IMR-90 (cell line): ENCODE results near the gene GUCD1. TPM values are rescaled to one million over a fixed set of nuclear protein-coding genes. Genes with fewer than 3 reads are reported as not detected.

Experiments
- ATAC-seq: fragments of 200-7000 bp; cut with Tn5 transposase; 2 replicates; pipeline ENCODE4 v1.9.1; 2020; ENCODE audit warnings: low read depth, mild to moderate bottlenecking, moderate library complexity
- BruUV-seq: library from RNA; stranded (reverse); fragments of 400-500 nt; replicated peaks from 2 replicates; lab custom pipeline; 2021; lab: Mats Ljungman, UMichigan
- CTCF ChIA-PET: fragments of 300-600 bp; formaldehyde crosslinking; extraction: SDS; loops from one replicate; lab custom pipeline; 2021; ENCODE audit warnings: antibody characterized with exemption; lab: Yijun Ruan, JAX
- POLR2A ChIA-PET: fragments of 300-600 bp; sonication (Branson Sonifier 250); formaldehyde crosslinking; loops from one replicate; lab custom pipeline; 2022; ENCODE audit warnings: antibody characterized with exemption; ENCODE audit not compliant: unreplicated experiment; lab: Charles Lee
- DNase-seq: peaks from one replicate; pipeline ENCODE4 v3.0.0; 2013
- H2AFZ ChIP-seq: replicated peaks from 2 replicates; pipeline ENCODE3; 2013; ENCODE audit warnings: low read length, mild to moderate bottlenecking; ENCODE audit not compliant: poor library complexity
- H2AK5ac ChIP-seq: 2 replicates; pipeline ENCODE4 v1.6.1; 2013; ENCODE audit warnings: low read depth, low read length, inconsistent platforms
- H2AK9ac ChIP-seq: replicated peaks from 2 replicates; pipeline ENCODE3; 2013; ENCODE audit warnings: mild to moderate bottlenecking, low read depth, low read length, moderate library complexity; ENCODE audit not compliant: poor library complexity
- H2BK120ac ChIP-seq: 2 replicates; pipeline ENCODE4 v1.6.1; 2013; ENCODE audit warnings: low read depth, low read length, inconsistent platforms
- H2BK15ac ChIP-seq: 3 replicates; pipeline ENCODE4 v1.6.1; 2013; ENCODE audit warnings: low read depth, low read length, inconsistent platforms
- H2BK20ac ChIP-seq: 2 replicates; pipeline ENCODE4 v1.6.1; 2013; ENCODE audit warnings: low read depth, mild to moderate bottlenecking, inconsistent platforms, low read length, moderate library complexity
- H2BK5ac ChIP-seq: 2 replicates; pipeline ENCODE4 v1.6.1; 2013; ENCODE audit warnings: mild to moderate bottlenecking, low read depth, low read length, inconsistent platforms; ENCODE audit not compliant: poor library complexity, severe bottlenecking
- H3K14ac ChIP-seq: replicated peaks from 2 replicates; pipeline ENCODE4 v1.6.1; 2013; ENCODE audit warnings: low read depth, low read length, inconsistent platforms
- H3K18ac ChIP-seq: 2 replicates; pipeline ENCODE4 v1.6.1; 2013; ENCODE audit warnings: low read depth, low read length, control low read depth
- H3K23ac ChIP-seq: 2 replicates; pipeline ENCODE4 v1.6.1; 2013; ENCODE audit warnings: low read depth, low read length, inconsistent platforms
- H3K27ac ChIP-seq: 2 replicates; pipeline ENCODE4 v1.5.1; 2013; ENCODE audit warnings: mild to moderate bottlenecking, control low read depth, low read length; ENCODE audit not compliant: insufficient read depth
- H3K27me3 ChIP-seq: 2 replicates; pipeline ENCODE4 v1.6.1; 2013; ENCODE audit warnings: low read length; ENCODE audit not compliant: control insufficient read depth, insufficient read depth
- H3K36me3 ChIP-seq: 2 replicates; pipeline ENCODE4 v1.6.1; 2013; ENCODE audit warnings: low read length, mixed read lengths; ENCODE audit not compliant: control insufficient read depth, insufficient read depth
- H3K4ac ChIP-seq: 2 replicates; pipeline ENCODE4 v1.6.1; 2013; ENCODE audit warnings: low read depth, low read length, inconsistent platforms
- H3K4me1 ChIP-seq: 2 replicates; pipeline ENCODE4 v1.6.1; 2013; ENCODE audit warnings: low read length, mixed read lengths; ENCODE audit not compliant: control insufficient read depth, insufficient read depth
- H3K4me2 ChIP-seq: 2 replicates; pipeline ENCODE4 v1.6.1; 2013; ENCODE audit warnings: low read depth, mild to moderate bottlenecking, control low read depth, low read length, moderate library complexity
- H3K4me3 ChIP-seq: 2 replicates; pipeline ENCODE4 v1.5.1; 2013; ENCODE audit warnings: low read depth, mild to moderate bottlenecking, control low read depth, low read length, moderate library complexity; ENCODE audit not compliant: insufficient read depth
- H3K56ac ChIP-seq: 2 replicates; pipeline ENCODE4 v1.6.1; 2013; ENCODE audit warnings: low read length, inconsistent platforms; ENCODE audit not compliant: insufficient read depth; ENCODE audit errors: extremely low read depth
- H3K79me1 ChIP-seq, 2 experiments: 2 replicates each; pipeline ENCODE4 v1.6.1; 2013; ENCODE audit warnings: low read length in 2 of 2, inconsistent platforms in 1 of 2, low read depth in 1 of 2
- H3K9ac ChIP-seq: 2 replicates; pipeline ENCODE4 v1.6.1; 2013; ENCODE audit warnings: low read depth, low read length, control low read depth
- H3K9me1 ChIP-seq: 2 replicates; pipeline ENCODE4 v1.6.1; 2013; ENCODE audit warnings: low read length, inconsistent platforms; ENCODE audit not compliant: insufficient read depth
- H3K9me3 ChIP-seq: 2 replicates; pipeline ENCODE4 v1.6.1; 2013; ENCODE audit warnings: low read length; ENCODE audit not compliant: control insufficient read depth, insufficient read depth
- H4K20me1 ChIP-seq: 2 replicates; pipeline ENCODE4 v1.6.1; 2013; ENCODE audit warnings: low read length, inconsistent platforms; ENCODE audit not compliant: insufficient read depth
- H4K5ac ChIP-seq: 2 replicates; pipeline ENCODE4 v1.6.1; 2013; ENCODE audit warnings: mild to moderate bottlenecking, low read depth, low read length, control low read depth
- H4K8ac ChIP-seq, 2 experiments: 2 replicates each; pipeline ENCODE4 v1.6.1; 2013; ENCODE audit warnings: low read depth in 2 of 2, low read length in 2 of 2, control low read depth in 1 of 2, inconsistent platforms in 1 of 2
- H4K91ac ChIP-seq: 2 replicates; pipeline ENCODE4 v1.6.1; 2013; ENCODE audit warnings: low read depth, low read length, inconsistent platforms; ENCODE audit not compliant: insufficient read depth
- BHLHE40 ChIP-seq: fragments of 150-350 bp; IDR thresholded peaks from 2 replicates; pipeline ENCODE4 v1.6.1; 2016; ENCODE audit warnings: mild to moderate bottlenecking, low read depth, low read length
- CEBPB ChIP-seq: IDR thresholded peaks from 2 replicates; pipeline ENCODE4 v1.6.1; 2012; ENCODE audit warnings: low read depth, low read length, improper control_type of control experiment
- CHD1 ChIP-seq: IDR thresholded peaks from 2 replicates; pipeline ENCODE4 v1.6.1; 2012; ENCODE audit warnings: low read depth, low read length, improper control_type of control experiment
- CTCF ChIP-seq: conservative IDR thresholded peaks from 2 replicates; pipeline ENCODE4 v1.5.1; 2012; ENCODE audit warnings: mild to moderate bottlenecking, low read depth, low read length, improper control_type of control experiment
- ELK1 ChIP-seq: fragments of 150-350 bp; IDR thresholded peaks from 2 replicates; pipeline ENCODE4 v1.6.1; 2016; ENCODE audit warnings: low read depth, mild to moderate bottlenecking, low read length, moderate library complexity, borderline replicate concordance
- FOS ChIP-seq: fragments of 150-350 bp; IDR thresholded peaks from 2 replicates; pipeline ENCODE4 v1.6.1; 2016; ENCODE audit warnings: low read depth, low read length
- MAFK ChIP-seq: IDR thresholded peaks from 2 replicates; pipeline ENCODE4 v1.6.1; 2012; ENCODE audit warnings: low read depth, low read length, improper control_type of control experiment
- MAZ ChIP-seq: IDR thresholded peaks from 2 replicates; pipeline ENCODE4 v1.6.1; 2012; ENCODE audit warnings: low read depth, mild to moderate bottlenecking, low read length, improper control_type of control experiment, moderate library complexity, borderline replicate concordance
- MXI1 ChIP-seq: IDR thresholded peaks from 2 replicates; pipeline ENCODE4 v1.6.1; 2012; ENCODE audit warnings: low read depth, mild to moderate bottlenecking, low read length, moderate library complexity, borderline replicate concordance
- NFE2L2 ChIP-seq: fragments of 150-350 bp; IDR thresholded peaks from 2 replicates; pipeline ENCODE4 v1.6.1; 2016; ENCODE audit warnings: low read depth, mild to moderate bottlenecking, low read length
- POLR2A ChIP-seq: IDR thresholded peaks from 2 replicates; pipeline ENCODE4 v1.6.1; 2012; ENCODE audit warnings: mild to moderate bottlenecking, low read depth, low read length
- RAD21 ChIP-seq: IDR thresholded peaks from 2 replicates; pipeline ENCODE4 v1.6.1; 2012; ENCODE audit warnings: low read length, improper control_type of control experiment
- RCOR1 ChIP-seq: IDR thresholded peaks from 2 replicates; pipeline ENCODE4 v1.6.1; 2012; ENCODE audit warnings: mild to moderate bottlenecking, low read length, improper control_type of control experiment; ENCODE audit not compliant: insufficient replicate concordance
- RFX5 ChIP-seq: IDR thresholded peaks from 2 replicates; pipeline ENCODE4 v1.8.0; 2012; ENCODE audit warnings: low read depth, mild to moderate bottlenecking, low read length, moderate library complexity
- SMC3 ChIP-seq: fragments of 150-350 bp; IDR thresholded peaks from 2 replicates; pipeline ENCODE4 v1.6.1; 2016; ENCODE audit warnings: low read depth, mild to moderate bottlenecking, antibody characterized with exemption, low read length, moderate library complexity
- USF2 ChIP-seq: fragments of 150-350 bp; IDR thresholded peaks from 2 replicates; pipeline ENCODE4 v1.6.1; 2017; ENCODE audit warnings: mild to moderate bottlenecking, antibody characterized with exemption, low read length, low read depth
- WGBS, 2 experiments: methylation state at CpG; one replicate each; pipeline versions ENCODE4 v1.1.5 to v1.1.7; 2013; ENCODE audit warnings: missing lambda C conversion rate in 2 of 2; ENCODE audit not compliant: insufficient read length in 1 of 2; ENCODE audit errors: extremely low coverage in 2 of 2; 5-methylcytosine and 5-hydroxymethylcytosine counted together
- dilution Hi-C: fragments of 300-500 bp; cut with HindIII; formaldehyde crosslinking; loops from one replicate; pipeline ENCODE4 v1.14.3; 2018; ENCODE audit warnings: low sequenced_read_pairs; ENCODE audit not compliant: unreplicated experiment
- in situ Hi-C: fragments of 300-500 bp; cut with MboI; formaldehyde crosslinking; loops from 3 replicates; pipeline ENCODE4 v1.14.3; 2019; ENCODE audit warnings: low sequenced_read_pairs, inconsistent platforms, mixed read lengths
- intact Hi-C: fragments of 100-400 bp; cut with micrococcal nuclease; formaldehyde crosslinking; loops from 2 replicates; pipeline ENCODE4 v1.10.0; 2022
- polyA plus RNA-seq, 3 experiments: library from polyadenylated mRNA; depleted of rRNA; stranded (reverse); fragments of >200 nt; gene quantifications; 2 replicates each; pipeline ENCODE4 v1.2.3, GENCODE V29; 2012; ENCODE audit warnings: low replicate concordance in 1 of 3
- total RNA-seq: library from RNA; depleted of rRNA; stranded (reverse); fragments of >200 nt; gene quantifications from 2 replicates; pipeline ENCODE4 v1.2.3, GENCODE V29; 2012

Gene GUCD1
- total and polyA plus RNA-seq, 2 of the 4 experiments (the other 2 are of a cell fraction) = 97.6 to 143 TPM

GRCh38 chr22:24543185-24543601 is 11.7 kb downstream of the GUCD1 start:
- H2BK5ac ChIP-seq = no peak overlapping the region
- H2BK120ac ChIP-seq = no peak overlapping the region
- peaks cover 12% of the 10 kb centered on the region; the same call in 1 of the 2 replicates for H4K20me1 ChIP-seq
- DNase-seq (no peak), ATAC-seq (no peak)
- no peak overlapping the region for H3K4ac ChIP-seq
- POLR2A ChIA-PET = no interaction called here
- no peak overlapping the region for H3K4me2 ChIP-seq
- H2BK15ac ChIP-seq = no peak overlapping the region
- WGBS, 2 experiments = 100% methylated on average over 2 of the region's 7 CpGs; no CpG with 5 or more reads in 1 of the 2 experiments
- no peak overlapping the region for H2BK20ac ChIP-seq
- H3K27me3 ChIP-seq = no peaks in the 10 kb centered on the region
- no peak overlapping the region for H3K56ac ChIP-seq
- peaks cover 2% of the 10 kb centered on the region; the same call in 1 of the 2 replicates for H3K4me1 ChIP-seq
- no peak overlapping the region for H2AK5ac ChIP-seq
- dilution Hi-C loops (no loop called here), in situ Hi-C loops (no loop called here), intact Hi-C loops (no loop called here)
- H4K5ac ChIP-seq = no peak overlapping the region
- BruUV-seq = no TSS peak
- no peak overlapping the region for H4K8ac ChIP-seq
- TF ChIP-seq FOS (no peak), CHD1 (no peak), ELK1 (no peak), RFX5 (no peak), CTCF (no peak), BHLHE40 (no peak), CEBPB (no peak), USF2 (no peak), RCOR1 (no peak), NFE2L2 (no peak), POLR2A (no peak), SMC3 (no peak), MAFK (no peak), MAZ (no peak), RAD21 (no peak), MXI1 (no peak)
- H3K4me3 ChIP-seq = no peak overlapping the region
- no peak overlapping the region for H2AK9ac ChIP-seq
- peaks cover 6% of the 10 kb centered on the region; the same call in 1 of the 2 replicates for H3K9me1 ChIP-seq
- no peak overlapping the region for H3K18ac ChIP-seq
- H2AFZ ChIP-seq = no peak overlapping the region
- H3K23ac ChIP-seq = no peak overlapping the region
- H3K27ac ChIP-seq = no peak overlapping the region
- CTCF ChIA-PET = no interaction called here
- no peak overlapping the region for H3K14ac ChIP-seq
- no peak overlapping the region for H3K9ac ChIP-seq
- peaks cover 6 to 44% of the 10 kb centered on the region in 2 experiments; a peak in 3 of 4 replicates for H3K79me1 ChIP-seq
- no peaks in the 10 kb centered on the region for H3K9me3 ChIP-seq
- no peak overlapping the region for H4K91ac ChIP-seq
- peaks cover 65% of the 10 kb centered on the region for H3K36me3 ChIP-seq
